ENCODE data around the gene HMGCS2.

Gene HMGCS2

GRCh38 chr1:119721896-119722295 lies 46.8 kb downstream of the HMGCS2 start:
- Histone ChIP-seq H3K4me1 (ENCODE audit: control insufficient read depth, insufficient read depth, low read length) (no peaks in the 10 kb centered on the region), H3K9me3 (ENCODE audit: control insufficient read depth, insufficient read depth, low read depth, low read length) (no peaks in the 10 kb centered on the region), H3K36me3 (ENCODE audit: control insufficient read depth in 2 of 2, insufficient read depth in 1 of 2, low read length in 2 of 2) (peaks cover 20 to 79% of the 10 kb centered on the region in 2 experiments; a peak in 2 of 3 replicates), H3K27ac (ENCODE audit: extremely low read depth, low read depth, low read length) (no peak overlapping the region), H3K4me3 (ENCODE audit: low read depth, low read length) (no peak overlapping the region)
- TF ChIP-seq ZNF140 (tag by site-specific recombination; IDR thresholded peaks at IDR 0.05): no peak
- TF ChIP-seq ZNF623 (tag by site-specific recombination; IDR thresholded peaks at IDR 0.05): no peak
- no peak for TF ChIP-seq WT1 (tag by site-specific recombination; IDR thresholded peaks at IDR 0.05)
- no peak for TF ChIP-seq ZNF518A (tag by site-specific recombination; conservative IDR thresholded peaks at IDR 0.05; ENCODE audit: low read depth)
- TF ChIP-seq SETDB1 (IDR thresholded peaks at IDR 0.05; ENCODE audit: insufficient read length, low read length): no peak
- no peak for TF ChIP-seq GLI2 (tag by site-specific recombination; IDR thresholded peaks at IDR 0.05; ENCODE audit: borderline replicate concordance, low read depth)
- no peak for TF ChIP-seq ZBTB26 (tag by site-specific recombination; optimal IDR thresholded peaks at IDR 0.05)
- TF ChIP-seq ZNF501 (tag by site-specific recombination; IDR thresholded peaks at IDR 0.05): no peak
- no peak for TF ChIP-seq FEZF1 (tag by site-specific recombination; IDR thresholded peaks at IDR 0.05)
- no peak for TF ChIP-seq KLF16 (tag by site-specific recombination; IDR thresholded peaks at IDR 0.05)
- no peak for TF ChIP-seq ZNF132 (tag by site-specific recombination; IDR thresholded peaks at IDR 0.05; ENCODE audit: borderline replicate concordance)
- TF ChIP-seq ZNF544 (tag by site-specific recombination; IDR thresholded peaks at IDR 0.05): no peak
- TF ChIP-seq ZNF354C (tag by site-specific recombination; IDR thresholded peaks at IDR 0.05; ENCODE audit: borderline replicate concordance, low read depth): no peak
- TF ChIP-seq ZNF280D (tag by site-specific recombination; IDR thresholded peaks at IDR 0.05): no peak
- TF ChIP-seq ZNF239 (tag by site-specific recombination; IDR thresholded peaks at IDR 0.05): no peak
- POLR2A ChIA-PET: interaction anchor here (1.2 kb wide), 1 partner anchor 9 kb away, joined by 4 read pairs; no protein-coding TSS in a partner anchor
- CTCF ChIA-PET: no interaction called here

GRCh38 chr1:119720866-119721440 lies 47.8 kb downstream of the HMGCS2 start:
- Histone ChIP-seq H3K27ac (ENCODE audit: extremely low read depth, low read depth, low read length) (no peak overlapping the region), H3K4me3 (ENCODE audit: low read depth, low read length) (no peak overlapping the region), H3K36me3 (ENCODE audit: control insufficient read depth in 2 of 2, insufficient read depth in 1 of 2, low read length in 2 of 2) (peaks cover 17 to 70% of the 10 kb centered on the region in 2 experiments; a peak in 2 of 3 replicates), H3K4me1 (ENCODE audit: control insufficient read depth, insufficient read depth, low read length) (no peaks in the 10 kb centered on the region), H3K9me3 (ENCODE audit: control insufficient read depth, insufficient read depth, low read depth, low read length) (no peaks in the 10 kb centered on the region)
- ChIA-PET POLR2A (interaction anchor here (1.2 kb wide), 1 partner anchor 9 kb away, joined by 4 read pairs; no protein-coding TSS in a partner anchor), CTCF (no interaction called here)
- no peak for TF ChIP-seq GLI4 (tag by site-specific recombination; IDR thresholded peaks at IDR 0.05)
- no peak for TF ChIP-seq ZNF560 (tag by site-specific recombination; IDR thresholded peaks at IDR 0.05; ENCODE audit: borderline replicate concordance)
- TF ChIP-seq ZNF19 (tag by site-specific recombination; IDR thresholded peaks at IDR 0.05; ENCODE audit: low read depth): no peak
- no peak for TF ChIP-seq ZNF398 (tag by site-specific recombination; IDR thresholded peaks at IDR 0.05)
- TF ChIP-seq ZNF513 (tag by site-specific recombination; IDR thresholded peaks at IDR 0.05): no peak
- TF ChIP-seq ZNF416 (tag by site-specific recombination; IDR thresholded peaks at IDR 0.05): no peak
- TF ChIP-seq ZXDB (tag by site-specific recombination; IDR thresholded peaks at IDR 0.05): no peak
- no peak for TF ChIP-seq ZNF404 (tag by site-specific recombination; IDR thresholded peaks at IDR 0.05)
